IMR-90 (cell line): ENCODE data around the gene PTPRG.

Experiments
- MAZ ChIP-seq: IDR thresholded peaks from 2 replicates; pipeline ENCODE4 v1.6.1; 2012; ENCODE audit warnings: low read depth, mild to moderate bottlenecking, low read length, improper control_type of control experiment, moderate library complexity, borderline replicate concordance
- POLR2A ChIP-seq: IDR thresholded peaks from 2 replicates; pipeline ENCODE4 v1.6.1; 2012; ENCODE audit warnings: mild to moderate bottlenecking, low read depth, low read length
- SMC3 ChIP-seq: fragments of 150-350 bp; IDR thresholded peaks from 2 replicates; pipeline ENCODE4 v1.6.1; 2016; ENCODE audit warnings: low read depth, mild to moderate bottlenecking, antibody characterized with exemption, low read length, moderate library complexity
- TF ChIP-seq, protein P1 (sequence below): conservative IDR thresholded peaks from 2 replicates; pipeline ENCODE4 v1.5.1; 2012; ENCODE audit warnings: mild to moderate bottlenecking, low read depth, low read length, improper control_type of control experiment
- TF ChIP-seq, protein P2 (sequence below): fragments of 150-350 bp; IDR thresholded peaks from 2 replicates; pipeline ENCODE4 v1.6.1; 2017; ENCODE audit warnings: mild to moderate bottlenecking, antibody characterized with exemption, low read length, low read depth

DNA sequence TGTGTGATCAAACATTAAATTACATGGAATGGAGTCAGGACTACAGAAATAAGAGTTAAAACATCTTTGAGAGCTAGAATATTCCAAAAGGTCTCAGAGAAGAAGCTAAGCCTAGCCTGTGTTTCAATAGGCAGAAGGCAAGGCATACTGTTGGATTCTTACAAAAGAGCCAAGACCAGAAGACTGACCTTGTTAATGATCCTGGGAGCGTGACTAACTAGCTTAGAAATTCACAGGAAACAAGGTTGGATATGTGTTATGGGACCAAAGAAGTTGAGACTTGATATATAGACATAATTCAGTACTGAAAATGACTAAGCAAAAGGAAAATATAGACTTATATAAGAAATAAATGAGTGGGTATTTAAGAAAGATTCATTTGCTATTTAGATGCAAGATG lies 761.9 kb downstream of the PTPRG start:
- TF ChIP-seq, protein P1, sequence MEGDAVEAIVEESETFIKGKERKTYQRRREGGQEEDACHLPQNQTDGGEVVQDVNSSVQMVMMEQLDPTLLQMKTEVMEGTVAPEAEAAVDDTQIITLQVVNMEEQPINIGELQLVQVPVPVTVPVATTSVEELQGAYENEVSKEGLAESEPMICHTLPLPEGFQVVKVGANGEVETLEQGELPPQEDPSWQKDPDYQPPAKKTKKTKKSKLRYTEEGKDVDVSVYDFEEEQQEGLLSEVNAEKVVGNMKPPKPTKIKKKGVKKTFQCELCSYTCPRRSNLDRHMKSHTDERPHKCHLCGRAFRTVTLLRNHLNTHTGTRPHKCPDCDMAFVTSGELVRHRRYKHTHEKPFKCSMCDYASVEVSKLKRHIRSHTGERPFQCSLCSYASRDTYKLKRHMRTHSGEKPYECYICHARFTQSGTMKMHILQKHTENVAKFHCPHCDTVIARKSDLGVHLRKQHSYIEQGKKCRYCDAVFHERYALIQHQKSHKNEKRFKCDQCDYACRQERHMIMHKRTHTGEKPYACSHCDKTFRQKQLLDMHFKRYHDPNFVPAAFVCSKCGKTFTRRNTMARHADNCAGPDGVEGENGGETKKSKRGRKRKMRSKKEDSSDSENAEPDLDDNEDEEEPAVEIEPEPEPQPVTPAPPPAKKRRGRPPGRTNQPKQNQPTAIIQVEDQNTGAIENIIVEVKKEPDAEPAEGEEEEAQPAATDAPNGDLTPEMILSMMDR, result no peak
- TF ChIP-seq, protein P2, sequence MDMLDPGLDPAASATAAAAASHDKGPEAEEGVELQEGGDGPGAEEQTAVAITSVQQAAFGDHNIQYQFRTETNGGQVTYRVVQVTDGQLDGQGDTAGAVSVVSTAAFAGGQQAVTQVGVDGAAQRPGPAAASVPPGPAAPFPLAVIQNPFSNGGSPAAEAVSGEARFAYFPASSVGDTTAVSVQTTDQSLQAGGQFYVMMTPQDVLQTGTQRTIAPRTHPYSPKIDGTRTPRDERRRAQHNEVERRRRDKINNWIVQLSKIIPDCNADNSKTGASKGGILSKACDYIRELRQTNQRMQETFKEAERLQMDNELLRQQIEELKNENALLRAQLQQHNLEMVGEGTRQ, result no peak
- TF ChIP-seq POLR2A (no peak), SMC3 (no peak), MAZ (no peak)
